KOPT-K1 (cell line): ENCODE results near the gene GNA12.
"Not testable (repeated sequence)": the region's sequence is repeated elsewhere in the genome, so short reads cannot be mapped to it uniquely, and the experiment has no call there.

Source experiments
- H3K27ac ChIP-seq: fragments of 200-600 bp; sonication (generic); 2 replicates; pipeline ENCODE4 v1.5.1; 2016; ENCODE audit warnings: antibody characterized with exemption, mild to moderate bottlenecking, low read depth, low read length; ENCODE audit not compliant: poor library complexity, severe bottlenecking
- H3K36me3 ChIP-seq: fragments of 200-600 bp; sonication (generic); 2 replicates; pipeline ENCODE4 v1.5.1; 2017; ENCODE audit warnings: antibody characterized with exemption, mild to moderate bottlenecking, low read length, moderate library complexity; ENCODE audit not compliant: insufficient read depth
- H3K9me3 ChIP-seq: fragments of 200-600 bp; sonication (generic); 2 replicates; pipeline ENCODE4 v1.5.1; 2017; ENCODE audit warnings: antibody characterized with exemption, low read length, mild to moderate bottlenecking; ENCODE audit not compliant: insufficient read depth, poor library complexity, severe bottlenecking

The GNA12 gene

DNA sequence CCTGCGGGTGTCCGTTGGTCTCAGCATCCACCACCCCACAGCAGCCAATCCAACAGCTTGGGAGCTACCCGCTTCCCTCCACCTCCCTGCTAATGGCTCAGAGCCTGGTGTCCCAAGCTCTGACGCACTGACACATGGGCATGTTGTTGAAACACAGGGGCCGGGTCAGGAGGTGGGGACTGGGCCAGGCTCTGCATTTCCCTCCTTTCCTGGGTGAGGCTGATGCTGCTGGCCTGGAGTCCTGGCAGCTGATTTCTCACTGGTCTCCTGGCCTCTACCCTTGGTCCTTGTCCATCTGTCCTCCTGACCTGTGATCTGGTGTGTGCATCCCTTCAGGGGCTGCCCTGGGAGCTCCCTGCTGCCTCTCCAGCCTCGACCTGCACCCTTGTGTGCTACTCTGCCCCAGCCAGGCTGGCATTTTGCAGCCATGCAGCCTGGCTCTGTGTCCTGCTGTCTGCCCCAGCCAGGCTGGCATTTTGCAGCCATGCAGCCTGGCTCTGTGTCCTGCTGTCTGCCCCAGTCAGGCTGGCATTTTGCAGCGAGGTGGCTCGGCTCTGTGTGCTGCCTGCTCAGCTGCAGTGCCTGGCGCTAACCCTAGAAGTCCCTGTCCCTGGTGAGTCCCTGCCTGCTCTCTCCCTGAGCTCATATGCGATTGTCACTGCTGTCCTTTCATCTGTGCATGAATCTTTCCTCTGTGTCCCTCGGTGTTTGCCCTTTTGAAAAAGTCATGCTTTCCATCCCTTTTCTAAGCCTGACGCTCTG is 142.1 kb downstream of the GNA12 start:
- peaks cover 5% of the 10 kb centered on the region for H3K9me3 ChIP-seq
- no peak overlapping the region for H3K27ac ChIP-seq
- H3K36me3 ChIP-seq, result no peaks in the 10 kb centered on the region

DNA sequence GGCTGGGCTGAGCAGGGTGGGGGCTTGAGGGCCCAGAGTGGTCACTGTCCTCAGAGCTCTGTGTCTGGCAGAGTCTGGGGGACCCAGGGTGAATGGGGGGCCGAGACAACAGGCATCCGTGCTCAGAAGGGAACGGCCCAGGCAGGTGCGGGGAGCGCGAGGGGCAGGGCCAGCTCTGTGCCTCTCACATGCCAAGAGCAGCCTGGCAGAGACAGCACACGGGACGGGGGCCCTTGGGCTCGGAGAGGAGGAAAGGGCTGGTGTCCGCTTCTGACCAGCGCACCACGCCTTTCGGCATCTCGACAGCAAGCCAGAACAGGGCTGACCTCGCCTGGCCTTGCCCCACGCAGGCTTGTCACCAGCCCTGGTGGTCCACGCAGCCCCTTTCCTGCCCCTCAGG is 142.7 kb downstream of the GNA12 start:
- Histone ChIP-seq H3K36me3 (no peaks in the 10 kb centered on the region), H3K9me3 (peaks cover 5% of the 10 kb centered on the region), H3K27ac (no peak overlapping the region)

DNA sequence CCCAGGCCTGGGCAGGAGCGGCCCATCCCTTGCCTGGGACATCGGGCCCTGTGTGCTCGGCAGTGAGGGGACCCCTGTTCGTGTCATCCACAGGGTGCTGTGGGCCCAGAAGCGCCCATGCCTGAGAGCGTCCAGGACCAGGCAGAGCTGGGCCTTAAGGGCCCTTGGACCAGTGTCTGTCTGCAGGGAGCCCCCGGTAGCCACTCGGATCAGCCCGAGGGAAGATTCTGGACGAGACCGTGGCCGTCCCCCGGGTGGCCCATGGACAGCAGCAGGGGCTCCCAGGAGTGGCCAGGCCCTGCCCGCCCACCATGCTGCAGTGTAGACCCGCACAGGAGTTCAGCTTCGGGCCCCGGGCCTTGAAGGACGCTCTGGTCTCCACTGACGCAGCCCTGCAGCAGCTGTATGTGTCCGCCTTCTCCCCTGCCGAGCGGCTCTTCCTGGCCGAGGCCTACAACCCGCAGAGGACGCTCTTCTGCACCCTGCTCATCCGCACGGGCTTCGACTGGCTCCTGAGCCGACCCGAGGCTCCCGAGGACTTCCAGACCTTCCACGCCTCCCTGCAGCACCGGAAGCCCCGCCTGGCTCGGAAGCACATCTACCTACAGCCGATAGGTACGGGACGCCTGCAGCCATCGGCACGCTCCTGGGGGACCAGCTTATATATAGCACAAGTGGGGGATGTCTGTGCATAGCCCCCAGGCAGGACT is 143.8 kb downstream of the GNA12 start:
- Histone ChIP-seq H3K9me3 (peaks cover 4% of the 10 kb centered on the region), H3K36me3 (no peaks in the 10 kb centered on the region), H3K27ac (no peak overlapping the region)

DNA sequence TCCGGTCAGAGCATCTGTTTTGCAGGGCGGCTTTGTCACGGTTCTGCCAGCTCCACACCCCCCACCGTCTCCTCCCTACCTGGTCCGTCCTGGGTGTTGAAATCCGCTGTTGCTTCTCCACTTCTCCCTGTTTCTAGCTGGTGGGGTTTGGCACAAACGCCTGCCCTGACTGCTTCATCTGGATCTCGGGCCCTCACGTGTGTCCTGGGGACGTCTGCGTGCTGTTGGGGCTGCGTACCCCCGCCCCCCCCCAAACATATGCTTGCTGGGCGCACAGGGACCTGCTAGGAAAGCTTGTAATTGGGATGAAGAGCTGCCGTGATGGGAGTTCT is 144.9 kb downstream of the GNA12 start:
- Histone ChIP-seq H3K9me3 (no peaks in the 10 kb centered on the region), H3K27ac (peak overlapping the region; percentile 45), H3K36me3 (no peaks in the 10 kb centered on the region)

DNA sequence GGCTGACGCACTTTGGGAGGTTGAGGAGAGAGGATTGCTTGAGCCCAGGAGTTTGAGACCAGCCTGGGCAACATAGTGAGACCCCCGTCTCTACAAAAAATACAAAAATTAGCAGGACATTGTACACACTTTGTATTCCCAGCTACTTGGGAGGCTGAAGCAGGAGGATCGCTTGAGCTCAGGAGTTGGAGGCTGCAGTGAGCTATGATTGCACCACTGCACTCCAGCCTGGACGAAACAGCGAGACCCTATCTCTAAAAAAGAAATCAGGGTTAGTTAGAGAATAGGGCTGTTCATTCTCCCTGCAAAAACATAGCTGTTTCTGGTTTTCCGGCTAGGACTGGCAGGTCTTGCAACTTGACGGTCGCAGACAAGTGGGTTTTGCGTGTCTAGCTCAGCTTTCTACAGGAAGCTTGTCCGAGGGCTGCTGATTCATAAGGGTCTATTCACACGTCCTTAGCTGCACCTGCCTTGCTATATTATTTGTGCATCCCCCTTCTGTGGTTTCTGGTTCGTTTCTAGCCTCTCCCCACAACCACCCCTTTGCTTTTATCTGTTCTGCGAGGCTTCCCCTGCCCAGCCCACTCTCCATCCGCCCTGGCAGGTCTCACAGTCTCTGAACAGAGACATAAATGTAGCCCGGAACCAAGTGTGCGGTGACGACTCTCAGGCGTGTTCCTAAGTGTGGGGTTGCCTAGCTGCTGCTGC is 145.4 kb downstream of the GNA12 start:
- Histone ChIP-seq H3K27ac (peak overlapping the region; percentile 45), H3K36me3 (no peaks in the 10 kb centered on the region), H3K9me3 (no peaks in the 10 kb centered on the region)

DNA sequence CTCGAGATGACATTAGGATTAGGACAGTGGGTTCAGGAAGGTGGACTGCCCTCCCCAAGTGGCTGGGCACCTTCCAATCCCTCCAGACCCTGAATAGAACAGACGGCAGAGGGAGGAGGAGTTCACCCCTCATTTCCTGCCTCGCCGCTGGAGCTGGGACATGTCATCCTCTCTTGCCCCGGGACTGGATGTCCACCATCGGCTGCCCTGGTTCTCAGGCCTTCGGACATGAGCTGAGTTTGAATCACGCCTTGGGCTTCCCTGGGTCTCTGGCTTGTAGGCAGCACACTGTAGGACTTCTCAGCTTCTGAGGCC is 150.0 kb downstream of the GNA12 start:
- H3K27ac ChIP-seq, H3K9me3 ChIP-seq, H3K36me3 ChIP-seq: not testable (repeated sequence)

DNA sequence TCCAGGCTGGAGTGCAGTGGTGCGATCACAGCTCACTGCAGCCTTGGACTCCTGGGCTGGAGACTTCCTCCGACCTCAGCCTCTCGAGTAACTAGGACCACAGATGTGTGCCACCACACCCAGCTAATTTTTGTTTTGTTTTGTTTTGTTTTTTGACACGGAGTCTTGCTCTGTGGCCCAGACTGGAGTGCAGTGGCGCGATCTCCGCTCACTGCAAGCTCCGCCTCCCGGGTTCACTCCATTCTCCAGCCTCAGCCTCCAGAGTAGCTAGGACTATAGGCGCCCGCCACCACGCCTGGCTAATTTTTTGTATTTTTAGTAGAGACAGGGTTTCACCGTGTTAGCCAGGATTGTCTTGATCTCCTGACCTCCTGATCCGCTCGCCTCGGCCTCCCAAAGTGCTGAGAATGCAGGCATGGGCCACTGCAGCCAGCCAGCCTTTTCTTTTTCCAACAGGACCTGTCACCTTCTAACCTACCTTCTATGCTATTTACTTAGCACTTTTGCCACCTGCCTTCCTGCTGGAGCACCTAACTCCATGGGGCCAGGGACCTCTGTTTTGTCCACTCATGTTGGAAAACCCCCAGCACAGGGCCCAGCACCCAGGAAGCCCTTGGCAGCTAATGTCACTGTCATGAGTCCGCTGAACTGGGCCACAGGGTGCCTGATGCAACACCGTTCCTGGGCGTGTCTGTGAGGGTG is 150.5 kb downstream of the GNA12 start:
- H3K36me3 ChIP-seq, H3K27ac ChIP-seq, H3K9me3 ChIP-seq: not testable (repeated sequence)

DNA sequence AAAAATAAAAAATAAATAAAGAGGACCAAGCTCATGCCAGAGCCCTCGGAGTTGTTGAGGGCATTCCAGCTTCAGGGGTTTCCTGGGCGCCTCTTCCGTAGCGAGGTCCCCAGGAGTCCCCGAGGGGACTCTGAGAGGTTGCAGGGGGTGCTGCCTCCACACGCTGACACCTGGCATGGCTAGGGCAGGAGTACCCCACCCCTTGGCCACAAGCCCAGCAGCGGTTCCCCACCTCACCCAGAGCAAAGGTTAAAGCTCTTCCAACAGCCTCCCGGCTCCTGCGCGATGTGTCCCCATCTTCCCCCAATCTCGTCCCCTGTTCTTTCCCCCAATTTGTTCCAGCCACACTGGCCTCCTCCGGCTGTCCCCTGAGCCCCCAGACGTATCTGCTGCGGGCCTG is 151.6 kb downstream of the GNA12 start:
- Histone ChIP-seq H3K36me3 (no peaks in the 10 kb centered on the region), H3K27ac (no peak overlapping the region)

DNA sequence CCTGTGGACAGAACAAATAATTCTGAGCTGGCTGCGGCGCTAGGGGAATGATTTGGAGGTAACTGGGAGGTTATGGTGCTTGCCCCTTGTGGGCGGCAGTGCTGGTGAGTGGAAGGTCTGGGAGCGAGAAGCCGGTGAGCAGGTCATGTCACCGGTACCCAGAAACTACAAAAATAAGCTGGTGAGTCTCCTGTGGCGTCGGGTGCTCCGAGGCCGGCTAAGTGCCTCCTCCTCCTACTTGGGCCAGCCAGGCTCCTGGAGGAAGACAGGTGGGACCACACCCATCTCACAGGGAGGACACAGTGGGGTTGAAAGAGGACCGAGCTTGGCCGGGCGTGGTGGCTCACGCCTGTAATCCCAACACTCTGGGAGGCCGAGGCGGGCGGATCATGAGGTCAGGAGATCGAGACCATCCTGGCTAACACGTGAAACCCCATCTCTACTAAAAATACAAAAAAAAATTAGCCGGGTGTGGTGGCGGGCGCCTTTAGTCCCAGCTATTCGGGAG is 152.1 kb downstream of the GNA12 start:
- H3K9me3 ChIP-seq, H3K27ac ChIP-seq, H3K36me3 ChIP-seq: not testable (repeated sequence)

More for the DNA sequence above, 151.6 kb downstream of the GNA12 start:
- H3K9me3 ChIP-seq, result no peaks in the 10 kb centered on the region

DNA sequence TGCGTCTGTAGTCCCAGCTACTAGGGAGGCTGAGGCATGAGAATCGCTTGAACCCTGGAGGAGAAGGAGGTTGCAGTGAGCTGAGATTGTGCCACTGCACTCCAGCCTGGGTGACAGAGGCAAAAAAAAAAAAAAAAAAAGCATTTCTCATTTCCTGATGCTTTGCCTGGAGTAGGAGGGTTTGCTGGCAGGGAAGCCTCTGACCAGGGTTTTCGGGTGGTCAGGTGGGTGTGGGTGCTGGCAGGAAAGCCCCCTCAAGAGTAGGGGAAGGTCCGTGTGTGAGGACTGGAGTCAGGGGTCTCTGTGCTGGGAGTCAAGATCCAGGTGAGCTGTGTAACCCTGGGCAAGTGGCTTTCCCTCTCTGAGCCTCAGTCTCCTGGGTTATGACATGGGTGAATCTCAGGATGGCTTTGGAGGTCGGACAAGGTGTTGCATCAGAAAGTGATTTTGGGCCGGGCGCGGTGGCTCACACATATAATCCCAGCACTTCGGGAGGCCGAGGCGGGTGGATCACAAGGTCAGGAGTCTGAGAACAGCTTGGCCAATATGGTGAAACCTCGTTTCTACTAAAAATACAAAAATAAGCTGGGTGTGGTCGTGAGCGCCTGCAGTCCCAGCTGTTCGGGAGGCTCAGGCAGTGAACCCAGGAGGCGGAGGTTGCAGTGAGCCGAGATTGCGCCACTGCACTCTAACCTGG is 152.9 kb downstream of the GNA12 start:
- Histone ChIP-seq H3K36me3 (no peaks in the 10 kb centered on the region), H3K9me3 (no peaks in the 10 kb centered on the region), H3K27ac (no peak overlapping the region)

DNA sequence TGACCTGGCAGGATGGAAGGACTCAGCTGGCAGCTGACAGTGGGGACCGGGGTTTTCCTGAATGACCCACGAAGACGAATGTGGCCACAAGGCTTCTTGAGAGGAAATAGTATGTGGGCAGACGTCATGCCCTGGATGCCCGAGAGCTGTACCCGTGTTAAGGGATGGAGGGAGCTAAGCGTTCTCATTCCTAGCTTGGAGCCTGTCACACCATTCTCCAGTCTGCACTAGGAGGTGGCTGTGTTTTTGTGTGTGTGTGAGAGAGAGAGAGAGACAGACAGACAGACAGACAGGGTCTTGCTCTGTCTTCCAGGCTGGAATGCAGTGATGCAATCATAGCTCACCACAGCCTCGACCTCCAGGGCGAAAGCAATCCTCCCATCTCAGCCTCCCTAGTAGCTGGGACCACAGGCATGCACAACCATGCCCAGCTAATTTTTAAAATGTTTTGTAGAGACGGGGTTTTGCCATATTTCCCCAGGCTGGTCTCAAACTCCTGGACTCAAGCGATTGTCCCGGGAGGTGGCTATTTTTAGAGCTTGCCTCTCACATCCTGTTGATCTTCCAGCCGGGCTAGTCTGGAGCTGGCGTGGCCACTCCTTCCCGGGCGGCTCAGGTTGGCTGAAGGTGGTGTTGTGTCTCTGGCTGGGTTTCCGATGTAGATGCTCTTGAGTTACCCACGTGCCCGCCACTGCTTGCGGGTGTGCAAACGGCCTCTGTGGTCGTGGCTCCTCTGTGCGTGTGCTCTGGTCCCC is 154.0 kb downstream of the GNA12 start:
- no peaks in the 10 kb centered on the region for H3K36me3 ChIP-seq
- H3K9me3 ChIP-seq, result no peaks in the 10 kb centered on the region
- no peak overlapping the region for H3K27ac ChIP-seq

DNA sequence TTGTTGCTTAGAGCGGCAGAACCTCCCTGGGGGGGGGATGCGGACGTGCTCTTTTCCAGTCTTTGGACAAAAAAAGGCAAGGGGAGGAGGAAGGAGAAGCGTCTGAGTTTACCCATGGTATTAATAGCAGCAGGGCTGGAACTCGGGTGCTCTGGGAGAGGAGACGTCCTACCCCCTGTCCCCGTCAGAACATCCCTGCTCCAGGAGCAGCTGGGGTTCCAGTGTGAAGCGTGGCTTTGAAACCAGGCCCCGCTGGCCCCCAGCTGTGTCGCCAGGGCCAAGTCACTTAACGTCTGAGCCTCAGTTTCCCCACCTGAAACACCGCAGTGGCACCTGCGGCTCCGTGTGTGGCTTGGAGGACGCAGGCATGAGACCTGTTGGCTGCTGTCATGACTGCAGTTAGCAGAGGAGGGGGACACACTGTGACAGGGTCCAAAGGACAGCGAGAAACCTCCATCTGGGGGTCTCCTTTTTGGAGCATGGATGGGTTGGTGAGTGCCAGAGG is 154.7 kb downstream of the GNA12 start:
- H3K9me3 ChIP-seq, result no peaks in the 10 kb centered on the region
- no peaks in the 10 kb centered on the region for H3K36me3 ChIP-seq
- H3K27ac ChIP-seq, result no peak overlapping the region

DNA sequence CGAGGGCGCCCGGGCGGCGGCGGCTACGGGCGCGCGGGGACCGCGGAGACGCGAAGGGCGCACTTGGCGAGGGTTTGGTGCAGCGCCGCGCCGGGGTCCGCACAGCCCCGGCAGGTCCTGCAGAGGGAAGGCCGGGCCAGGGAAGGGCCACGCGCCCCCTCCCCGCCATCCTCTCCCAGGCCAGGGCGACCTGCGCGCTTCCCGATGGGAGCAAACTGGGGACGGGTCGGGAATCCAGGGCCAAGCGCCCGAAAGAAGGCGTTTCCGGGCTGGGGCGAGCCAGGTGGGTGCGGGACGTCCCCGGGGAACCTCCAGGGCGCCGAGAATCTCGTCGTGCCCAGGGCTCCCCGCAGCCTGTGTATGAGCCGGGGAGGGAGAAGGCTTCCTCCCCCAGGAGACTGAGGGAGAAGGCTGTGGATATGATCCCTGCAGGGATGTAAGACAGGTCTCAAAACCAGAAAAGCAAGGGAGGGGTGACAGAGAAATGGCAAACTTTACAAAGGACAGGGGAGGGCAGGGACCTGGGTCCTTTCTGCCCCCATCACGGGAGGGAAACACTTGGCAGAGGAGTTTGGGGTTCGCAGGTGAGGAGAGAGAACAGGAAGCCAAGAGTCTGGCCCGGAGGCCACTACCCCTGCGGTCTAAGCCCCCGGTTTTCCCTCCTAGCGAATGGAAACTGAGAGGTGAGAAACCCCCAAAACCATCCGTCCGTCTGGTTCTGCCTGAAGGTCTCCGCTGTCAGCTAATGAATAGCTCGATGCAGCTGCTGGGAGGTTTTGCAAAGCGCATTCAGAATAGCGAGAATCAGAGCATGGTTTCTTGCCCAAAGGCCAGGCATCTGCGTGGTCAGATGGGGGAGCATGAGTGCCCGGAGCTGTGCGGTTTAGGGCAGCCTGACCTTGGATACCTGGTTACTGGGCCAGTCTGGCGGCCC is 155.4 kb downstream of the GNA12 start:
- Histone ChIP-seq H3K27ac (no peak overlapping the region), H3K9me3 (no peaks in the 10 kb centered on the region), H3K36me3 (no peaks in the 10 kb centered on the region)
